ENCODE results near the gene FAM117B.
A peak's percentile ranks its signal among the peaks of the same experiment; 100 is the strongest.

The FAM117B gene

GRCh38 chr2:202634556-202635427, at the start of gene FAM117B:
FAM117B (plus strand) TSS chr2:202634969; CDS start chr2:202635188, 219 bp downstream.
- DNase-seq (peak; percentile 98), ATAC-seq (peak; percentile 93)

GRCh38 chr2:202588647-202589581, 45.9 kb upstream of the FAM117B start:
- DNase-seq (peak; percentile 58), ATAC-seq (peak; percentile 95)

GRCh38 chr2:202589582-202589949, 45.2 kb upstream of the FAM117B start:
- ATAC-seq = no peak
- DNase-seq = no peak

- DNase-seq (no peak), ATAC-seq (no peak)
Measured at GRCh38 chr2:202592566-202592965, 42.2 kb upstream of the FAM117B start.

- DNase-seq = no peak
- ATAC-seq = no peak
Measured at GRCh38 chr2:202599105-202599504, 35.7 kb upstream of the FAM117B start.

GRCh38 chr2:202599911-202600310, 34.9 kb upstream of the FAM117B start:
- ATAC-seq = no peak
- DNase-seq = no peak

GRCh38 chr2:202604699-202605098, 30.1 kb upstream of the FAM117B start:
- no peak for DNase-seq
- ATAC-seq = no peak

GRCh38 chr2:202605174-202605573, 29.6 kb upstream of the FAM117B start:
- DNase-seq (no peak), ATAC-seq (peak; percentile 61)

GRCh38 chr2:202608142-202608852, 26.5 kb upstream of the FAM117B start:
- no peak for ATAC-seq
- no peak for DNase-seq

- peak; percentile 86 for ATAC-seq
- no peak for DNase-seq
Measured at GRCh38 chr2:202609381-202610145, 25.2 kb upstream of the FAM117B start.

- no peak for ATAC-seq
- no peak for DNase-seq
Measured at GRCh38 chr2:202610380-202610779, 24.4 kb upstream of the FAM117B start.

- DNase-seq (no peak), ATAC-seq (no peak)
Measured at GRCh38 chr2:202612145-202612544, 22.6 kb upstream of the FAM117B start.

GRCh38 chr2:202613479-202613878, 21.3 kb upstream of the FAM117B start:
- ATAC-seq (no peak), DNase-seq (no peak)

- ATAC-seq = no peak
Measured at GRCh38 chr2:202624133-202624532, 10.6 kb upstream of the FAM117B start.

GRCh38 chr2:202627042-202627441, 7.7 kb upstream of the FAM117B start:
- DNase-seq (no peak), ATAC-seq (no peak)

More at GRCh38 chr2:202624133-202624532, 10.6 kb upstream of the FAM117B start:
- no peak for DNase-seq

GRCh38 chr2:202628646-202629198, 6.0 kb upstream of the FAM117B start:
- no peak for ATAC-seq
- DNase-seq = no peak

GRCh38 chr2:202632682-202633290, 2.0 kb upstream of the FAM117B start:
- DNase-seq (no peak), ATAC-seq (no peak)

- DNase-seq (no peak), ATAC-seq (no peak)
Measured at GRCh38 chr2:202633470-202633869, 1.3 kb upstream of the FAM117B start.

GRCh38 chr2:202635428-202636212, 851 bp downstream of the FAM117B start:
- peak; percentile 64 for ATAC-seq
- DNase-seq = peak; percentile 87

- no peak for DNase-seq
- no peak for ATAC-seq
Measured at GRCh38 chr2:202636213-202636513, 1.4 kb downstream of the FAM117B start.

Measured in stimulated activated naive CD8-positive, alpha-beta T cell treated with anti-CD3 and anti-CD28 coated beads, Interleukin-15, Interleukin-2, amounts not matched to agents 100 U/mL and 50 U/mL, for 24 hours (primary cell).